ENCODE results near the gene ZFAND5.

ZFAND5 gene

GRCh38 chr9:72322259-72322658 lies 42.7 kb downstream of the ZFAND5 start:
- no peak for DNase-seq

GRCh38 chr9:72315510-72316311 lies 49.3 kb downstream of the ZFAND5 start:
- no peak for DNase-seq

GRCh38 chr9:72315089-72315509 lies 49.9 kb downstream of the ZFAND5 start:
- DNase-seq: no peak

- DNase-seq: no peak
Measured at GRCh38 chr9:72313507-72313906, 51.5 kb downstream of the ZFAND5 start.

- DNase-seq: no peak
Measured at GRCh38 chr9:72312386-72312987, 52.5 kb downstream of the ZFAND5 start.

GRCh38 chr9:72309364-72310133 lies 55.5 kb downstream of the ZFAND5 start:
- DNase-seq: no peak

GRCh38 chr9:72306761-72307160 lies 58.2 kb downstream of the ZFAND5 start:
- DNase-seq: no peak

- no peak for DNase-seq
Measured at GRCh38 chr9:72305707-72306106, 59.3 kb downstream of the ZFAND5 start.

- DNase-seq: no peak
Measured at GRCh38 chr9:72305102-72305546, 59.9 kb downstream of the ZFAND5 start.

- no peak for DNase-seq
Measured at GRCh38 chr9:72304538-72304937, 60.5 kb downstream of the ZFAND5 start.
